DOHH2 (cell line): Measurements from ENCODE around the gene EN1.

ENCODE experiments used
- H3F3A ChIP-seq: fragments of 200-600 bp; sonication (generic), shearing (Covaris generic); 2 replicates; pipeline ENCODE4 v1.6.0; 2016; ENCODE audit warnings: antibody characterized with exemption, mild to moderate bottlenecking; ENCODE audit not compliant: control insufficient read depth, insufficient read depth
- H3K27ac ChIP-seq: fragments of 200-600 bp; sonication (generic); 2 replicates; pipeline ENCODE4 v1.5.1; 2014; ENCODE audit warnings: low read depth, mild to moderate bottlenecking, low read length, moderate library complexity
- H3K27me3 ChIP-seq: fragments of 200-600 bp; sonication (generic); 2 replicates; pipeline ENCODE4 v1.6.1; 2014; ENCODE audit warnings: mild to moderate bottlenecking, low read length, mixed read lengths; ENCODE audit not compliant: control insufficient read depth
- H3K36me3 ChIP-seq: fragments of 200-600 bp; sonication (generic); 2 replicates; pipeline ENCODE4 v1.6.1; 2014; ENCODE audit warnings: mild to moderate bottlenecking, low read length, moderate library complexity, mixed read lengths; ENCODE audit not compliant: control insufficient read depth
- H3K4me1 ChIP-seq: fragments of 200-600 bp; sonication (generic); 2 replicates; pipeline ENCODE4 v1.6.1; 2014; ENCODE audit warnings: mild to moderate bottlenecking, low read length, mixed read lengths; ENCODE audit not compliant: control insufficient read depth
- H3K4me2 ChIP-seq: fragments of 200-600 bp; sonication (generic); 2 replicates; pipeline ENCODE4 v1.6.0; 2014; ENCODE audit warnings: mild to moderate bottlenecking, low read length, moderate library complexity
- H3K4me3 ChIP-seq: fragments of 200-600 bp; sonication (generic); 2 replicates; pipeline ENCODE4 v1.5.1; 2014; ENCODE audit warnings: mild to moderate bottlenecking, low read length, mixed read lengths
- H3K79me2 ChIP-seq: fragments of 200-600 bp; sonication (generic); 2 replicates; pipeline ENCODE4 v1.6.1; 2014; ENCODE audit warnings: mild to moderate bottlenecking, low read length, mixed read lengths; ENCODE audit not compliant: control insufficient read depth
- H3K9me2 ChIP-seq: fragments of 200-600 bp; sonication (generic); replicated peaks from 2 replicates; pipeline ENCODE4 v1.6.1; 2014; ENCODE audit warnings: mild to moderate bottlenecking, low read length, mixed read lengths; ENCODE audit not compliant: control insufficient read depth
- H3K9me3 ChIP-seq: fragments of 200-600 bp; sonication (generic); 2 replicates; pipeline ENCODE4 v1.6.1; 2014; ENCODE audit warnings: antibody characterized with exemption, low read length, mixed read lengths; ENCODE audit not compliant: control insufficient read depth, insufficient read depth
- H4K20me1 ChIP-seq: fragments of 200-600 bp; sonication (generic); 2 replicates; pipeline ENCODE4 v1.6.0; 2014; ENCODE audit warnings: low read depth, mild to moderate bottlenecking, antibody characterized with exemption, low read length, moderate library complexity; ENCODE audit not compliant: control insufficient read depth, insufficient read depth
- EZH2phosphoT487 ChIP-seq: fragments of 200-600 bp; sonication (generic); IDR thresholded peaks from 2 replicates; pipeline ENCODE4 v1.6.1; 2017; ENCODE audit warnings: borderline replicate concordance, mild to moderate bottlenecking, antibody characterized with exemption, low read length, moderate library complexity, mixed read lengths
- TF ChIP-seq, protein P1 (sequence below): fragments of 200-600 bp; sonication (generic); IDR thresholded peaks from one replicate; pipeline ENCODE4 v1.5.1; 2014; ENCODE audit warnings: antibody characterized with exemption, mild to moderate bottlenecking, low read depth, low read length; ENCODE audit not compliant: poor library complexity, severe bottlenecking

EN1 gene

GRCh38 chr2:118878531-118879149 lies 31.2 kb upstream of the EN1 start:
- Histone ChIP-seq H3K27ac (no peak overlapping the region), H3K4me1 (peaks cover 12% of the 10 kb centered on the region), H3K79me2 (no peaks in the 10 kb centered on the region), H3K27me3 (peaks cover 4% of the 10 kb centered on the region; the same call in 1 of the 2 replicates), H3K9me2 (no peaks in the 10 kb centered on the region), H3K36me3 (no peaks in the 10 kb centered on the region), H3K4me2 (no peak overlapping the region), H3K9me3 (no peaks in the 10 kb centered on the region), H3F3A (no peaks in the 10 kb centered on the region), H4K20me1 (no peaks in the 10 kb centered on the region; the same call in 1 of the 2 replicates), H3K4me3 (no peak overlapping the region)
- TF ChIP-seq, protein P1, sequence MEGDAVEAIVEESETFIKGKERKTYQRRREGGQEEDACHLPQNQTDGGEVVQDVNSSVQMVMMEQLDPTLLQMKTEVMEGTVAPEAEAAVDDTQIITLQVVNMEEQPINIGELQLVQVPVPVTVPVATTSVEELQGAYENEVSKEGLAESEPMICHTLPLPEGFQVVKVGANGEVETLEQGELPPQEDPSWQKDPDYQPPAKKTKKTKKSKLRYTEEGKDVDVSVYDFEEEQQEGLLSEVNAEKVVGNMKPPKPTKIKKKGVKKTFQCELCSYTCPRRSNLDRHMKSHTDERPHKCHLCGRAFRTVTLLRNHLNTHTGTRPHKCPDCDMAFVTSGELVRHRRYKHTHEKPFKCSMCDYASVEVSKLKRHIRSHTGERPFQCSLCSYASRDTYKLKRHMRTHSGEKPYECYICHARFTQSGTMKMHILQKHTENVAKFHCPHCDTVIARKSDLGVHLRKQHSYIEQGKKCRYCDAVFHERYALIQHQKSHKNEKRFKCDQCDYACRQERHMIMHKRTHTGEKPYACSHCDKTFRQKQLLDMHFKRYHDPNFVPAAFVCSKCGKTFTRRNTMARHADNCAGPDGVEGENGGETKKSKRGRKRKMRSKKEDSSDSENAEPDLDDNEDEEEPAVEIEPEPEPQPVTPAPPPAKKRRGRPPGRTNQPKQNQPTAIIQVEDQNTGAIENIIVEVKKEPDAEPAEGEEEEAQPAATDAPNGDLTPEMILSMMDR = no peak
- no peak for TF ChIP-seq EZH2phosphoT487

DNA sequence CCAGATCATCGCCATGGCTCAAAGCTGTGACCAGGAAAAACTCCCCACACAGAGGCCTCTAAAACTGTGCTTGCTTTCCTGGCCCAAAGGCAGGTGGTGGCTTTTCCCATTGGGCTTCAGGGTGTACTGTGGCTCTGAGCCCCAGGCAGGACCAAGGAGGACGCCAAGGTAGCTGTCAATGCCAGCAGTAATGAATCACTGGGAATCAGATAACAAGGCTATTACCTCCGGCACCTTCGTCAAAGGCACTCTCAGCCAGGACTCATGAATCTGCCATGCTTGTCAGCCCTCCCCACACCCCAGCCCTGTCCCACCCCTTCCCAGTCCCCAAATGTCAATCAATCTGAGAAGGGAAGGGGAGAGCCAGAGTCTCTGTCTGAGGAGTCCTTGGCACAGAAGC lies 27.9 kb upstream of the EN1 start:
- no peak for TF ChIP-seq EZH2phosphoT487
- TF ChIP-seq, protein P1 = no peak
- H3K79me2 ChIP-seq = no peaks in the 10 kb centered on the region

DNA sequence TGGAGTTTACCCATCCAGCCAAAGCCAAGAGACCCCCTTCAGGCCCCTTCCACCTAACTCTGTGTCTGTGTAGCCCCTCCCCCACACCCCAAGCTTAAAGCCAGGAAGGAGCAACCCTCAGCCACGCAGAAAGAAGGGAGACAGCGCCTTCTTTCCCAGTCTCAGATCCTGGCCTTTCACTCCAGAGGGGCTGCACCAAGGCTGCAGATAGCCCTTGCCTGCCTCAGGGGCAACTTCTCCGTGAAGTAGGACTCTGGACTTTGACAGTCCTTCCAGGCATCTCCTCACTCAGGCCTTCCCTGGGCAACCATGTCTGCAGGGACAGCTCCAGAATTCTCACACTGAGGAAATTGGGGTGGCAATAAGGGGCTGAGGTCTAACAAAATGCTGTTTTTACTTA lies 26.9 kb upstream of the EN1 start:
- no peaks in the 10 kb centered on the region for H3K9me2 ChIP-seq

More for the DNA sequence above, 27.9 kb upstream of the EN1 start:
- Histone ChIP-seq H3K9me2 (no peaks in the 10 kb centered on the region), H3K4me3 (no peak overlapping the region), H3F3A (no peaks in the 10 kb centered on the region), H3K4me2 (no peak overlapping the region), H4K20me1 (no peaks in the 10 kb centered on the region), H3K36me3 (no peaks in the 10 kb centered on the region), H3K27me3 (peaks cover 3% of the 10 kb centered on the region), H3K27ac (no peak overlapping the region), H3K4me1 (no peaks in the 10 kb centered on the region), H3K9me3 (no peaks in the 10 kb centered on the region)

More for the DNA sequence above, 26.9 kb upstream of the EN1 start:
- Histone ChIP-seq H3K36me3 (no peaks in the 10 kb centered on the region), H3K4me3 (no peak overlapping the region), H3K79me2 (no peaks in the 10 kb centered on the region), H3K27ac (no peak overlapping the region), H3K4me2 (no peak overlapping the region), H3K4me1 (no peaks in the 10 kb centered on the region), H3K9me3 (no peaks in the 10 kb centered on the region), H3F3A (no peaks in the 10 kb centered on the region), H3K27me3 (peaks cover 9% of the 10 kb centered on the region), H4K20me1 (no peaks in the 10 kb centered on the region)
- TF ChIP-seq EZH2phosphoT487 = no peak
- TF ChIP-seq, protein P1 = no peak
